Uterus (tissue), 2 donors: ENCODE data around the gene DND1.

Experiments used
- CTCF ChIP-seq, 4 experiments: fragments of 200-600 bp in 2 of 4; fragments of 450-650 bp in 2 of 4; sonication (generic) in 2 of 4; IDR thresholded peaks; one replicate each; pipeline ENCODE4 v1.5.1; 2016 to 2019; ENCODE audit warnings: antibody characterized with exemption in 4 of 4, mild to moderate bottlenecking in 2 of 4, moderate library complexity in 1 of 4
- POLR2A ChIP-seq, 2 donors: fragments of 450-650 bp; IDR thresholded peaks; one replicate each; pipeline ENCODE4 v1.6.1; 2016; ENCODE audit warnings: antibody characterized with exemption in 2 of 2, mild to moderate bottlenecking in 1 of 2, moderate library complexity in 1 of 2

GRCh38 chr5:140673187-140673976 lies at the start of gene DND1:
- TF ChIP-seq CTCF (IDR thresholded peaks at IDR 0.05) (no peak), POLR2A (IDR thresholded peaks at IDR 0.05) (no peak)
